ENCODE results near the gene ANKRD53. TPM values are rescaled to one million over a fixed set of nuclear protein-coding genes. Genes with fewer than 3 reads are reported as not detected.

ANKRD53 gene
- total RNA-seq, 1 donor from 2014 or later = 11.7 TPM

DNA sequence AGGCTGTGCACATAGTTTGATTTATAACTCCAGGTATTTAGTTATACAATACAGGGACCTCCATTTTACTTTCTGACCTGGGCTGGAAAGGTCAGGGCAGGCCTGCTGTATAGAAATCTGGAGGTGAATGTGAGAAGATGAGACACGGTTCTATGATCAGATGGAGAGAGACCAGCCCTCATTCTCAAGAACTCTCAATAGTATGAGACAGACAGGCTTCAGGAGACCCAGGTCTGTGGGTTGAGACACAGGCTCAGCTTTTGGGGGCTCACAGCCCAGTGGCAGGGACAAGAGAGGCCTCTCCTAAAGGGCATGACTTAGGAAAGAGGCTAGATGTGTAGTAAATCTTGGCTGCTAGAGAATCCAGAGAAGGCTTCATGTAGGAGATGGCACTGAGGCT, 43.4 kb upstream of the ANKRD53 start:
- Mint-ChIP-seq H3K27ac (ENCODE audit: unreplicated experiment) (no peak overlapping the region), H3K27me3 (ENCODE audit: unreplicated experiment) (no peaks in the 10 kb centered on the region), H3K9me3 (ENCODE audit: unreplicated experiment) (peaks cover 9% of the 10 kb centered on the region), H3K36me3 (ENCODE audit: unreplicated experiment) (no peaks in the 10 kb centered on the region), H3K4me3 (ENCODE audit: unreplicated experiment) (no peak overlapping the region), H3K4me1 (ENCODE audit: low read depth, unreplicated experiment) (peaks cover 5% of the 10 kb centered on the region)
- no peak for DNase-seq
- TF ChIP-seq, protein P1, sequence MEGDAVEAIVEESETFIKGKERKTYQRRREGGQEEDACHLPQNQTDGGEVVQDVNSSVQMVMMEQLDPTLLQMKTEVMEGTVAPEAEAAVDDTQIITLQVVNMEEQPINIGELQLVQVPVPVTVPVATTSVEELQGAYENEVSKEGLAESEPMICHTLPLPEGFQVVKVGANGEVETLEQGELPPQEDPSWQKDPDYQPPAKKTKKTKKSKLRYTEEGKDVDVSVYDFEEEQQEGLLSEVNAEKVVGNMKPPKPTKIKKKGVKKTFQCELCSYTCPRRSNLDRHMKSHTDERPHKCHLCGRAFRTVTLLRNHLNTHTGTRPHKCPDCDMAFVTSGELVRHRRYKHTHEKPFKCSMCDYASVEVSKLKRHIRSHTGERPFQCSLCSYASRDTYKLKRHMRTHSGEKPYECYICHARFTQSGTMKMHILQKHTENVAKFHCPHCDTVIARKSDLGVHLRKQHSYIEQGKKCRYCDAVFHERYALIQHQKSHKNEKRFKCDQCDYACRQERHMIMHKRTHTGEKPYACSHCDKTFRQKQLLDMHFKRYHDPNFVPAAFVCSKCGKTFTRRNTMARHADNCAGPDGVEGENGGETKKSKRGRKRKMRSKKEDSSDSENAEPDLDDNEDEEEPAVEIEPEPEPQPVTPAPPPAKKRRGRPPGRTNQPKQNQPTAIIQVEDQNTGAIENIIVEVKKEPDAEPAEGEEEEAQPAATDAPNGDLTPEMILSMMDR (IDR thresholded peaks at IDR 0.05; ENCODE audit: partially characterized antibody, unreplicated experiment) = no peak

DNA sequence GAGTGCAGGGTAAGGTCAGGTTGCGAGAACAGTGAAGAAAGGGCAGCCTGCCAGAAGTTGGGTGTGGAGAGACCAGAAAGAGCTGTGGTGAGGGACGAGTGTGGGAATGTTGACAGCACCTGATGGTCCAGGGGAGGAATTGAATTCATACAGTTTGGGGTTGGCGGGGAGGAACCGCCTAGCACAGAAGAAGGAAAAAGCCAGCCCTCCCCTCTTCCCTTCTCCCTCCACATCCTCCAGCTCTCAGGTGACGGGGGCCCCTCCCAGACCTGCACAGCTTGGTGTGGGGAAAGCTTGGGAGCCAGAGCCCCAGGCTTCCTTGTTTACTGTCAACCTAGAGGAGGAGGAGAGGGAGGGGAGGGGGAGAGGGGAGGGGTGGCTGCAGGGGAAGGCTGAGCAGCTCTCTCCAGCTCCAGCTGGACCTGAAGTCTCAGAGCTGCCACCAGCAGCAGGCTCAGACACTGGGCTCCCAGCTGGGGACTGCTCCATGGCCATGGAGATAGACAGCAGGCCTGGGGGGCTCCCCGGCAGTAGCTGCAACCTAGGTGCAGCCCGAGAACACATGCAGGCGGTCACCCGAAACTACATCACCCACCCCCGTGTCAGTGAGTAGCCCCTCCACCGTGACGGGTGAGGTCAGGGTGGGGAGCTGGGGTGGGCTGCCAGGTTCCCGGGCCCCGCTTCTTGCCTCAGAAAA, 42.8 kb upstream of the ANKRD53 start, which contains the start of gene ATP6V1B1:
Gene ATP6V1B1, plus strand, starts transcription at position 433 of the 697 bp plus-strand sequence. Its CDS starts 55 bp downstream, at position 488.
- H3K4me3 Mint-ChIP-seq (ENCODE audit: unreplicated experiment) = no peak within 1 kb of the TSS
- peaks cover 7% of the 10 kb centered on the region for H3K9me3 Mint-ChIP-seq (ENCODE audit: unreplicated experiment)
- no peak within 1 kb of the TSS for H3K27ac Mint-ChIP-seq (ENCODE audit: unreplicated experiment)
- TF ChIP-seq, protein P1 (IDR thresholded peaks at IDR 0.05; ENCODE audit: partially characterized antibody, unreplicated experiment) = no peak
- peak; percentile 58 for DNase-seq
- peaks cover 4% of the 10 kb centered on the region for H3K27me3 Mint-ChIP-seq (ENCODE audit: unreplicated experiment)
- peaks cover 5% of the 10 kb centered on the region for H3K4me1 Mint-ChIP-seq (ENCODE audit: low read depth, unreplicated experiment)
- no peaks in the 10 kb centered on the region for H3K36me3 Mint-ChIP-seq (ENCODE audit: unreplicated experiment)

DNA sequence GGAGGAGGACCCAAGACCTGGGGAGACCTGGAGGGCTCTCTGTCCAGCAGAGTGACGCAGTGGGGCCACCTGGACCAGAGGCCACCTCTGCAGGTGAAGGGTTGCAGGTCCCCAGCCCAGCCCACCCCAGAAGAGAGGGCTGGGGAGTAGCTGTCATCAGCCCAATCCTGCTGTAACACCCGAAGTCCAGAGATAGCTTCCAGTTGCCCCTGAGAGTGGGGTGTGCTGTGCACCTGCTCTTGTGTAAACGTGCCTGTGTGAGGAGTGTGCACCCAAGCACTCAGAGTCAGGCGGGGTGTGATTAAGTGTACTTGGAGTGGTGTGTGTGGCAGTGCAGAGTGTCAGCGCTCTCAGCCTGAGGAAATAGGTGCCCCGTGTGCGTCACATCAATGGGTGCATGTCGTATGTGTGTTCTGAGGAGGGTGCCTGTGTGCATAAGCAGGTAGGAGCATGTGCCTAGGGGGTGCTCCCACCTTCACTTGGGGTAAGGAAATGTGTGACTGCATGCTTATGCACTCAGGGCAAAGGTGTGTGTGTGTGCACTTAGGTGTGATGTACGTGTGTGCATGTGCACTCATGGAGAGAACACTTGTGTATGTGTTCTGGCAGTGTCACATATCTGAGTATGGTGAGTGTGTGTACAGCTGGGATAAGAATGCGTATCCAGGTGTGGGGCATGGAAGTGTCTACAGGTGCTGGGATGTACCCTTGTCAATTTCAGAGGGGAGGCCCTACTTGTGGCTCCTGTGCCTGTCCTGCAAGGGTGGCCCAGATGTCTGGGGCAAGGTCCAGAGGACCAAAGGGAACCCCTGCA, 42.1 kb upstream of the ANKRD53 start:
- Mint-ChIP-seq H3K36me3 (ENCODE audit: unreplicated experiment) (no peaks in the 10 kb centered on the region), H3K27ac (ENCODE audit: unreplicated experiment) (no peak overlapping the region), H3K27me3 (ENCODE audit: unreplicated experiment) (peaks cover 6% of the 10 kb centered on the region), H3K4me3 (ENCODE audit: unreplicated experiment) (no peak overlapping the region), H3K4me1 (ENCODE audit: low read depth, unreplicated experiment) (peaks cover 5% of the 10 kb centered on the region), H3K9me3 (ENCODE audit: unreplicated experiment) (peaks cover 7% of the 10 kb centered on the region)
- no peak for DNase-seq
- TF ChIP-seq, protein P1 (IDR thresholded peaks at IDR 0.05; ENCODE audit: partially characterized antibody, unreplicated experiment) = no peak

DNA sequence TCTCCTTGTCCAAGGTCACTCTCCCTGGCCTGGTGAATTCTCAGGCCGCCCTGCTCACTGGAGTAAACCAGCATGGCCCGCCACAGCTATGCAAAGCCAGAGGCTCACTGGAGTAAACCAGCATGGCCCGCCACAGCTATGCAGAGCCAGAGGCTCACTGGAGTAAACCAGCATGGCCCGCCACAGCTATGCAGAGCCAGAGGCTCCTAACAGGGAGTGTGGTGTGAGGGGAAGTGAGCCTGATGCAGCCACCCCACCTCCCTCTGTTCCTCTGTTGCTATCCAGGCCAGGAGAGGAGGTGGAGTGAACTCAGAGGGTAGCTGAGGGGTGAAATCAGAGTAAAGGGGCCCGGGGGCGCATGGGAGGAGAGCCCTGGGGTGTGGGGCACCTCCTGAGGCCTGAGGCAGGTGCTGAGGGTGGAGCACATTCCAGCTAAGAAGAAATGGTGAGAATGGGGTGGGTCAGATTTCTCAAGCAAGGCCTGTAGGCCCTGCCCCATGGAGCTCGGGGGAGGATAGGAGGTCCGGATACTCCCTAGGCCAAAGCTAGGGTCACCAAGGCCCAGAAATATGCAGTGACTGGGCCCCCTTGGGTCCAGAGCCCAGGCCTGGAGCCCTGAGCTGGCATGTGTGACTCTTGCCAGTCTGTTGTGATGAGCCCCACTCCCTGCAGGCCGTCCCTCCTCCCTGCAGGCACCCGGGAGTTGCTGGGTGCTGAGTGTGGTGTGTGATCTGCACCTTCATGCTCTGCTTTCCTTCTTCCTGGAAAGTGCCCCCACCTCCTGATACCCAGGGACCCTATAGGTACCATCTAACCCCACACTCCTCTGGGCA, 41.2 kb upstream of the ANKRD53 start:
- Mint-ChIP-seq H3K4me3 (ENCODE audit: unreplicated experiment) (no peak overlapping the region), H3K36me3 (ENCODE audit: unreplicated experiment) (no peaks in the 10 kb centered on the region), H3K4me1 (ENCODE audit: low read depth, unreplicated experiment) (peaks cover 5% of the 10 kb centered on the region), H3K9me3 (ENCODE audit: unreplicated experiment) (peaks cover 4% of the 10 kb centered on the region), H3K27ac (ENCODE audit: unreplicated experiment) (no peak overlapping the region), H3K27me3 (ENCODE audit: unreplicated experiment) (peaks cover 12% of the 10 kb centered on the region)
- TF ChIP-seq, protein P1 (IDR thresholded peaks at IDR 0.05; ENCODE audit: partially characterized antibody, unreplicated experiment) = no peak
- no peak for DNase-seq
